ENCODE data around the gene SETD2.

SETD2 gene

GRCh38 chr3:47102081-47102600, 61.8 kb downstream of the SETD2 start:
- no peak overlapping the region for H2AFZ ChIP-seq (ENCODE audit: low read depth, low read length)
- H3K79me2 ChIP-seq (ENCODE audit: low read length): no peaks in the 10 kb centered on the region
- TF ChIP-seq EZH2phosphoT487 (IDR thresholded peaks at IDR 0.05; ENCODE audit: low read depth) (no peak), CTCF (IDR thresholded peaks at IDR 0.05; ENCODE audit: low read depth, low read length) (no peak)
- H3K27me3 ChIP-seq (ENCODE audit: low read depth, low read length): no peaks in the 10 kb centered on the region
- no peak overlapping the region for H3K9ac ChIP-seq (ENCODE audit: low read length)
- H3K9me3 ChIP-seq (ENCODE audit: insufficient read depth, low read length): no peaks in the 10 kb centered on the region
- peaks cover 22% of the 10 kb centered on the region for H3K36me3 ChIP-seq (replicated peaks; ENCODE audit: low read depth, low read length)
- H4K20me1 ChIP-seq (ENCODE audit: insufficient read depth, low read length): no peaks in the 10 kb centered on the region
- peaks cover 17% of the 10 kb centered on the region; the same call in 1 of the 2 replicates for H3K4me1 ChIP-seq (ENCODE audit: low read length)
- H3K27ac ChIP-seq (ENCODE audit: low read length): no peak overlapping the region
- H3K4me2 ChIP-seq (ENCODE audit: low read length): no peak overlapping the region
- H3K4me3 ChIP-seq (ENCODE audit: low read length): no peak overlapping the region

GRCh38 chr3:47098910-47099309, 65.0 kb downstream of the SETD2 start:
- no peak overlapping the region for H2AFZ ChIP-seq (ENCODE audit: low read depth, low read length)
- H3K79me2 ChIP-seq (ENCODE audit: low read length): no peaks in the 10 kb centered on the region
- H3K9me3 ChIP-seq (ENCODE audit: insufficient read depth, low read length): no peaks in the 10 kb centered on the region
- no peak overlapping the region for H3K4me2 ChIP-seq (ENCODE audit: low read length)
- H4K20me1 ChIP-seq (ENCODE audit: insufficient read depth, low read length): no peaks in the 10 kb centered on the region
- no peak overlapping the region for H3K4me3 ChIP-seq (ENCODE audit: low read length)
- no peak overlapping the region for H3K9ac ChIP-seq (ENCODE audit: low read length)
- H3K27me3 ChIP-seq (ENCODE audit: low read depth, low read length): no peaks in the 10 kb centered on the region
- no peak overlapping the region for H3K27ac ChIP-seq (ENCODE audit: low read length)
- peaks cover 17% of the 10 kb centered on the region; the same call in 1 of the 2 replicates for H3K4me1 ChIP-seq (ENCODE audit: low read length)
- TF ChIP-seq CTCF (IDR thresholded peaks at IDR 0.05; ENCODE audit: low read depth, low read length) (no peak), EZH2phosphoT487 (IDR thresholded peaks at IDR 0.05; ENCODE audit: low read depth) (no peak)
- peaks cover 31% of the 10 kb centered on the region for H3K36me3 ChIP-seq (replicated peaks; ENCODE audit: low read depth, low read length)

- H2AFZ ChIP-seq (ENCODE audit: low read depth, low read length): no peak overlapping the region
- TF ChIP-seq EZH2phosphoT487 (IDR thresholded peaks at IDR 0.05; ENCODE audit: low read depth): no peak
- TF ChIP-seq CTCF (IDR thresholded peaks at IDR 0.05; ENCODE audit: low read depth, low read length): no peak
- no peak overlapping the region for H3K27ac ChIP-seq (ENCODE audit: low read length)
- no peak overlapping the region for H3K4me2 ChIP-seq (ENCODE audit: low read length)
- H3K79me2 ChIP-seq (ENCODE audit: low read length): no peaks in the 10 kb centered on the region
- no peaks in the 10 kb centered on the region for H3K9me3 ChIP-seq (ENCODE audit: insufficient read depth, low read length)
- H3K4me1 ChIP-seq (ENCODE audit: low read length): peaks cover 17% of the 10 kb centered on the region; the same call in 1 of the 2 replicates
- H3K9ac ChIP-seq (ENCODE audit: low read length): no peak overlapping the region
- no peaks in the 10 kb centered on the region for H4K20me1 ChIP-seq (ENCODE audit: insufficient read depth, low read length)
- H3K4me3 ChIP-seq (ENCODE audit: low read length): no peak overlapping the region
- no peaks in the 10 kb centered on the region for H3K27me3 ChIP-seq (ENCODE audit: low read depth, low read length)
- peaks cover 35% of the 10 kb centered on the region for H3K36me3 ChIP-seq (replicated peaks; ENCODE audit: low read depth, low read length)
Measured at GRCh38 chr3:47097864-47098263, 66.0 kb downstream of the SETD2 start.

- H3K27me3 ChIP-seq (ENCODE audit: low read depth, low read length): no peaks in the 10 kb centered on the region
- no peaks in the 10 kb centered on the region for H3K9me3 ChIP-seq (ENCODE audit: insufficient read depth, low read length)
- TF ChIP-seq EZH2phosphoT487 (IDR thresholded peaks at IDR 0.05; ENCODE audit: low read depth) (no peak), CTCF (IDR thresholded peaks at IDR 0.05; ENCODE audit: low read depth, low read length) (no peak)
- no peaks in the 10 kb centered on the region for H3K79me2 ChIP-seq (ENCODE audit: low read length)
- H3K4me1 ChIP-seq (ENCODE audit: low read length): peaks cover 16% of the 10 kb centered on the region; the same call in 1 of the 2 replicates
- no peak overlapping the region for H3K27ac ChIP-seq (ENCODE audit: low read length)
- H3K9ac ChIP-seq (ENCODE audit: low read length): no peak overlapping the region
- no peak overlapping the region for H3K4me2 ChIP-seq (ENCODE audit: low read length)
- H3K4me3 ChIP-seq (ENCODE audit: low read length): no peak overlapping the region
- peaks cover 35% of the 10 kb centered on the region for H3K36me3 ChIP-seq (replicated peaks; ENCODE audit: low read depth, low read length)
- no peak overlapping the region for H2AFZ ChIP-seq (ENCODE audit: low read depth, low read length)
- H4K20me1 ChIP-seq (ENCODE audit: insufficient read depth, low read length): no peaks in the 10 kb centered on the region
Measured at GRCh38 chr3:47096959-47097358, 67.0 kb downstream of the SETD2 start.
